Activated CD4-positive, alpha-beta T cell treated with anti-CD3 and anti-CD28 coated beads for 36 hours (primary cell): ENCODE results near the gene CEP112. TPM values are rescaled to one million over a fixed set of nuclear protein-coding genes. Genes with fewer than 3 reads are reported as not detected.
"Not testable (repeated sequence)": the region's sequence is repeated elsewhere in the genome, so short reads cannot be mapped to it uniquely, and the experiment has no call there.

Source experiments
- ATAC-seq: fragments of 200-7000 bp; cut with Tn5 transposase; one replicate; pipeline ENCODE4 v1.10.0; 2021; ENCODE audit warnings: mild to moderate bottlenecking, moderate library complexity
- CTCF ChIA-PET: fragments of 350-600 bp; sonication (Branson Sonifier 250); formaldehyde crosslinking; loops from one replicate; lab custom pipeline; 2021; ENCODE audit warnings: antibody characterized with exemption; lab: Charles Lee
- POLR2A ChIA-PET: fragments of 350-600 bp; sonication (Branson Sonifier 250); formaldehyde crosslinking; loops from one replicate; lab custom pipeline; 2021; ENCODE audit warnings: antibody characterized with exemption, inconsistent platforms; lab: Charles Lee
- DNase-seq: peaks from one replicate; pipeline ENCODE4 v3.0.0-alpha.2; 2020
- H3K27ac Mint-ChIP-seq: one replicate; pipeline ENCODE4 v1.8.0; 2021; ENCODE audit warnings: mixed read lengths
- H3K27me3 Mint-ChIP-seq: one replicate; pipeline ENCODE4 v1.8.0; 2021; ENCODE audit warnings: mixed read lengths
- H3K36me3 Mint-ChIP-seq: one replicate; pipeline ENCODE4 v1.8.0; 2021; ENCODE audit warnings: low read depth, mixed read lengths
- H3K4me1 Mint-ChIP-seq: one replicate; pipeline ENCODE4 v1.8.0; 2021; ENCODE audit warnings: mixed read lengths
- H3K4me3 Mint-ChIP-seq: one replicate; pipeline ENCODE4 v1.8.0; 2021; ENCODE audit warnings: mild to moderate bottlenecking, moderate library complexity, mixed read lengths
- H3K9me3 Mint-ChIP-seq: one replicate; pipeline ENCODE4 v1.8.0; 2021; ENCODE audit warnings: low read depth, mixed read lengths
- intact Hi-C, 2 experiments: fragments of 100-400 bp; cut with DNase I in 1 of 2; cut with micrococcal nuclease in 1 of 2; formaldehyde crosslinking; loops; one replicate each; pipeline versions ENCODE4 v1.14.2 to v1.15.1; 2022 to 2024; cut with DNase I, micrococcal nuclease
- total RNA-seq, 2 experiments: library from RNA; stranded (reverse); gene quantifications; one replicate each; pipeline ENCODE4 v1.2.3, GENCODE V29; 2021

The CEP112 gene
- total RNA-seq, 2 experiments from 2014 or later, result 2.2 to 2.8 TPM

DNA sequence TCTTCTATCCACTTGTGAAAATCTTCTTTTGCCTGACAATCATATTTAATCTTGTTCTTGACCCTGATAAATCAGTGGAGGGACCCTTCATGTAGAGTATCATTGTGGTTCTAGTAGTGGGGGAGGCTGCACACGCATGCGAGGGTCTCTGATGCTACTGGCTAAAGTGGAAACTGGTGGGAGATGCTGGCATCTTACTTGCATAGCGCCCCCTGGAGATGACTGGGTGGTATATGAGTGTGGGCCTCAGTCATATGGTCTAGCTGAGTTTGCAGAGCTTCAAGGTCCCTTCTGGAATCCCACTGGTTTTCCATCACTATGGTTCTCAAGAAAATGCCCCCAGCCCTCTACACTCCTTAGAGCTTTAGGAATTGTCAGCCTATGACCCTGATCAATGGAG, 394.1 kb downstream of the CEP112 start:
- DNase-seq, result peak; percentile 53
- no peak for ATAC-seq
- ChIA-PET CTCF (interaction anchor here (0.8 to 1.4 kb wide), 4 partner anchors 15 to 103 kb away, joined by 3 to 4 read pairs (median 4); no protein-coding TSS in a partner anchor), POLR2A (no interaction called here)
- Mint-ChIP-seq H3K4me1 (peaks cover 26% of the 10 kb centered on the region), H3K4me3 (no peak overlapping the region), H3K36me3 (peaks cover 7% of the 10 kb centered on the region), H3K27me3 (peaks cover 5% of the 10 kb centered on the region), H3K9me3 (peaks cover 18% of the 10 kb centered on the region), H3K27ac (no peak overlapping the region)
- intact Hi-C loops, result loop anchor here (2.0 to 10.0 kb wide), 4 partner anchors 237 to 503 kb away; partner anchors contain the start of gene AXIN2 (in 2 of the 2)

DNA sequence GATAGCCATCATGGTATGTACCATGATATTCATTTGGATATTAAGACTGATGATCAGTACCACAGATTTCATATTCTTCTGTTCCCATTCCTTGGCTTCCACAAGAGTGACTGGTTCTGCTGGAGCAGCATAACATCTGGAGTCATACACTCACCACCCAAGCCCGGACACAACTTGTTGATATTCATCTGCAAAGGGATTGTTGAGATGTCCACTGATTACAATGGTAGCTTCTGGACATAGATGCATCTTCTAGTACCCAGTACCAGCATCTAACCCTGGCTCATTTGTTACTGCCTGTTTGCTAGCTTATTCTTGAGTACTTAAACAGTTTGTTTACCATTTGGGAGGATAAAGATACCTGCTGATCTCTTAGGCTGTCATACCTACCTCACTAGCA, 394.8 kb downstream of the CEP112 start:
- CTCF ChIA-PET, result interaction anchor here (0.6 to 1.4 kb wide), 7 partner anchors 14 to 504 kb away, joined by 3 to 4 read pairs (median 4); no protein-coding TSS in a partner anchor
- intact Hi-C loops, result loop anchor here (10.0 kb wide), 3 partner anchors 342 to 502 kb away; no protein-coding TSS in a partner anchor

DNA sequence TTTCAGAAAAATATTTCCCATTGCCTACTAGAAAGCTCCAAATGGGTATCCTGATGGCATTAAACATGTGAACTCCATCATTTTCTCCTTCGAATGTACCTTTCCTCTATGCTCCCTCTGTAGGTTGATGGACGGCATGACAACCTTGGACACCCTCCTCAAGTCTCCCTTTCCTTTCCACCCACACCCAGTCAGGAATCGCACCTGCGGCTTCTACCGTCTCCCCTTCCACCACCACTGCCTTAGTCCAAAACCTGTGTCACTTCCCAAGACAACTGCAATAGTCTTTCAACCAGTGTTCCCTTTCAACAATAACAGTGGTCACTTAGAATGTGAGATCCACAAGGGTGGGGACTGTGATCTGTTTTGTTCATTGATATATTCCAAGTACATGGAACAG, 397.4 kb downstream of the CEP112 start:
- H3K9me3 Mint-ChIP-seq, result no peaks in the 10 kb centered on the region
- ATAC-seq, result no peak
- no peaks in the 10 kb centered on the region for H3K36me3 Mint-ChIP-seq
- ChIA-PET CTCF (interaction anchor here (0.7 to 1.5 kb wide), 8 partner anchors 9 to 421 kb away, joined by 3 to 5 read pairs (median 4); no protein-coding TSS in a partner anchor), POLR2A (no interaction called here)
- H3K4me1 Mint-ChIP-seq, result peaks cover 12% of the 10 kb centered on the region
- no peak overlapping the region for H3K27ac Mint-ChIP-seq
- H3K4me3 Mint-ChIP-seq, result no peak overlapping the region
- intact Hi-C loops, result loop anchor here (2.0 to 10.0 kb wide), 4 partner anchors 340 to 564 kb away; no protein-coding TSS in a partner anchor
- peaks cover 2% of the 10 kb centered on the region for H3K27me3 Mint-ChIP-seq
- DNase-seq, result no peak

More for the DNA sequence above, 394.8 kb downstream of the CEP112 start:
- H3K9me3 Mint-ChIP-seq, result peaks cover 11% of the 10 kb centered on the region
- no peak overlapping the region for H3K4me3 Mint-ChIP-seq
- H3K27me3 Mint-ChIP-seq, result peaks cover 2% of the 10 kb centered on the region
- POLR2A ChIA-PET, result no interaction called here
- H3K4me1 Mint-ChIP-seq, result peaks cover 26% of the 10 kb centered on the region
- ATAC-seq (no peak), DNase-seq (no peak)
- no peak overlapping the region for H3K27ac Mint-ChIP-seq
- peaks cover 3% of the 10 kb centered on the region for H3K36me3 Mint-ChIP-seq

DNA sequence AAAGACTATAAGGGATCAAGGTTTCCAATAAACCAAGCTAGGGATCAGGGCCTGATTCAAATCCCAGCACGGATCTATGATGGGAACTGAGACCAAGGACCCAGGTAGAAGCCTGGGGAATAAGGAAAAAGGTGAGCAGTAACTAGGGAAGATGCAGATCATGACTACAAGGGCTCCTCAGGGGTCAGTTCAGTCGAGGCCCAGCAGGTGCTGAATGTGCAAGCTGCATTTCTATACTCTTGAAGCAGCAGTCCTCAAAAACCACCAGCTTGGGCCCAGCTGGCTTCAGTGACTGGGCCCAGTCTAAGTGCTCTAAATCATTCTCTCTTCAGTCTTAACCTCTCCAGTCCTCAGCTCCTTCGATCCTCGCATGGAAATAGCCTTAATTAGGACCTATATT, 401.7 kb downstream of the CEP112 start:
- Mint-ChIP-seq H3K27me3 (peaks cover 2% of the 10 kb centered on the region), H3K9me3 (no peaks in the 10 kb centered on the region), H3K4me1 (no peaks in the 10 kb centered on the region), H3K4me3 (no peak overlapping the region), H3K27ac (no peak overlapping the region), H3K36me3 (no peaks in the 10 kb centered on the region)
- no peak for DNase-seq
- intact Hi-C loops, result loop anchor here (10.0 kb wide), 3 partner anchors 335 to 495 kb away; no protein-coding TSS in a partner anchor
- no peak for ATAC-seq
- POLR2A ChIA-PET, result no interaction called here
- CTCF ChIA-PET, result interaction anchor here (0.7 to 0.8 kb wide), 2 partner anchors 9 to 21 kb away, joined by 3 read pairs; no protein-coding TSS in a partner anchor

DNA sequence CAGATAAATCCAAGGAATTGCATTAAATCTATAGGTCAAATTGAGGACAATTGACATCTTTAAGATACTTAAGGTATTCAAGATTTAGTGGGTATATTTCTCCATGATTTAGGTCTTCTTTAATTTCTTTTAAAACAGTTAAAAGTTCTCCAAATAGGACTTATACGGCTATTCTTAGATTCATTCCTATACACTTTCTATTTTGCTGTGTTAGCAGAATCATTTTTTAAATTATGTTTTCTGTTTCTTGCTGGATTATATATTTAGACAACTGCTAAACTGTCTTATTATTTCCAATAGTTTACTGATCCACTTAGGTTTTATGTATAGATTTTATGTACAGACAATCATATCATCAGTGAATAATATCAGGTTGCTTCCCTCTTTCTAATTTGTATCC, 404.4 kb downstream of the CEP112 start:
- DNase-seq (no peak), ATAC-seq (no peak)
- intact Hi-C loops, result no loop called here
- H3K27ac Mint-ChIP-seq, result no peak overlapping the region
- CTCF ChIA-PET, result no interaction called here
- H3K4me3 Mint-ChIP-seq, result no peak overlapping the region
- H3K27me3 Mint-ChIP-seq, result peaks cover 2% of the 10 kb centered on the region
- no peaks in the 10 kb centered on the region for H3K36me3 Mint-ChIP-seq
- no peaks in the 10 kb centered on the region for H3K4me1 Mint-ChIP-seq
- POLR2A ChIA-PET, result no interaction called here
- H3K9me3 Mint-ChIP-seq, result no peaks in the 10 kb centered on the region

DNA sequence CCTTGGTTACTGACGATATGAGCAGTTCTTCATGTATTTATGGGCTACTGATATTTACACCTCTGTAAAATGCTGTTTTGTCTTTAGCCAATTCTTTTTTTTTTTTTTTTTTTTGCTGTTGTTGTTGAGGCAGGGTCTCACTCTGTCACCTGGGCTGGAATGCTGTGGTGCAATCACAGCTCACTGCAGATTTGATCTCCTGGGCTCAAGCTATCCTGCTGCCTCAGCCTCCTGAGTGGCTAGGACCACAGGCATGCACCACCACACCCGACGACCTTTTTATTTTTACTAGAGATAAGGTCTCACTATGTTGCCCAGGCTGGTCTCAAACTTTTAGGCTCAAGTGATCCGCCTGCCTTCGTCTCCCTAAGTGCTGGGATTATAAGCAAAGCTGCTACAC, 405.5 kb downstream of the CEP112 start:
- intact Hi-C loops, result no loop called here
- ChIA-PET CTCF (no interaction called here), POLR2A (no interaction called here)
- DNase-seq (no peak), ATAC-seq (no peak)
- Mint-ChIP-seq H3K27ac (no peak overlapping the region), H3K9me3 (no peaks in the 10 kb centered on the region), H3K36me3 (no peaks in the 10 kb centered on the region), H3K4me1 (no peaks in the 10 kb centered on the region), H3K27me3 (peaks cover 2% of the 10 kb centered on the region), H3K4me3 (no peak overlapping the region)

DNA sequence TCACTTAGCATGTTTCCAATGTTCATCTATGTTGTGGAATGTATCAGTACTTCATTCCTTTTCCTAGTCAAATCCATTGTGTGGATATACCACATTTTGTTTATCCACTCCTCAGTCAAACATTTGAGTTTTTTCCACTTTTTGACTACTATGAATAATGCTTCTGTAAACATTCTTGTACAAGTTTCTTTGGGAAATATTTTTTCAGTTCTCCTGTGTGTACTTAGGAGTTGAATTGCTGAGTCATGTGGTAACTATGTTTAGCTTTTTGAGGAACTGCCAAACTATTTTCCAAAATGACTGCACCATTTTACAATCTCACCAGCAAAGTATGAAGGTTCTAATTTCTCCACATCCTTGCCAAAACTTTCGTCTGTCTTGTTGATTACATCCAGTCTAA, 406.8 kb downstream of the CEP112 start:
- H3K9me3 Mint-ChIP-seq, result no peaks in the 10 kb centered on the region
- intact Hi-C loops, result no loop called here
- DNase-seq (no peak), ATAC-seq (no peak)
- H3K4me1 Mint-ChIP-seq, result no peaks in the 10 kb centered on the region
- CTCF ChIA-PET, result interaction anchor here (1.0 kb wide), 1 partner anchor 9 kb away, joined by 4 read pairs; no protein-coding TSS in a partner anchor
- peaks cover 2% of the 10 kb centered on the region for H3K27me3 Mint-ChIP-seq
- H3K27ac Mint-ChIP-seq, result no peak overlapping the region
- POLR2A ChIA-PET, result no interaction called here
- H3K36me3 Mint-ChIP-seq, result no peaks in the 10 kb centered on the region
- no peak overlapping the region for H3K4me3 Mint-ChIP-seq

DNA sequence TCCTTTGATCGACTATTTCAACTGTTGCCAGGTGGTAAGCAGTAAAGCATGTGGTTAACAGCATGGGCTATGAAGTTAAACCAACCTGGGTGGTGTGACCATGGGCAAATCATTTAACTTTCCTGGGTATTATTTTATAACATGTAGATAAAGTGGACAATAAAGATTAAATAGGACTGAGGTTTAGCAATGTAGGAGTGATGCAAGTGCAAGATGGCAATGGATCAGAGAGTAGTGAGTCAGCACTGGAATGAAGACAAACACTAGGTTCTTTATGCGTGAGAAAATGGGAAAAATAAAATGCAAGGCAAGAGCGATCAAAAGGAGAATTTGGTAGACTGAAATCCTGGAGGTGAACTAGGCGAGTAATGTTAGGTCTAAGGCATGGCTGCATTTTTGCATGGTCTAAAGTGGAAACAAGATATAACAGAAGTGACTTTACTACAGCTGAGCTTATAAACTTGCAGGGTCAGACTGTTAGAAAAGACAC, 408.0 kb downstream of the CEP112 start:
- no peak for ATAC-seq
- CTCF ChIA-PET, result interaction anchor here (0.7 to 0.8 kb wide), 2 partner anchors 10 to 552 kb away, joined by 3 to 4 read pairs; no protein-coding TSS in a partner anchor

DNA sequence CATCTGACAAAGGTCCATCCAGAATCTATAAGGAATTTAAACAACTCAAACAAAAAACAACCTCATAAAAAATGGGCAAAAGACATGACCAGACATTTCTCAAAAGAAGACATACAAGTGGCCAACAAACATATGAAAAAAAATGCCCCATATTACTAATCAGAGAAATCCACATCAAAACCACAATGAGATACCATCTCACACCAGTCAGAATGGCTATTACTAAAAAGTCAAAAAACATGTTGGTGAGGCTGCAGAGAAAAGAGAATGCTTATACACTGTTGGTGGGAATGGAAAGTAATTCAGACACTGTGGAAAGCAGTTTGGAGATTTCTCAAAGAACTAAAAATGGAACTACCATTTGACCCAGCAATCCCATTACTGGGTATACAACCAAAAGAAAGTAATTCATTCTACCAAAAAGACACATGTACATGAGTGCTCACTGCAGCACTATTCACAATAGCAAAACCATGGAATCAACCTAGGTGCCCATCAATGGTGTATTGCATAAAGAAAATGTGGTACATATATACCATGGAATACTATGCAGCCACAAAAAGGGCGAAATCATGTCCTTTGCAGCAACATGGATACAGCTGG, 409.7 kb downstream of the CEP112 start:
- H3K4me1 Mint-ChIP-seq, H3K4me3 Mint-ChIP-seq, H3K27me3 Mint-ChIP-seq, H3K36me3 Mint-ChIP-seq, DNase-seq, H3K27ac Mint-ChIP-seq, POLR2A ChIA-PET, intact Hi-C loops, H3K9me3 Mint-ChIP-seq: not testable (repeated sequence)
- ATAC-seq, result peak; percentile 39
- CTCF ChIA-PET, result interaction anchor here (0.6 to 1.2 kb wide), 2 partner anchors 15 to 936 kb away, joined by 3 to 4 read pairs; no protein-coding TSS in a partner anchor

More for the DNA sequence above, 408.0 kb downstream of the CEP112 start:
- H3K27ac Mint-ChIP-seq, result no peak overlapping the region
- POLR2A ChIA-PET, result no interaction called here
- intact Hi-C loops, result no loop called here
- DNase-seq, result no peak
- H3K36me3 Mint-ChIP-seq, result no peaks in the 10 kb centered on the region
- H3K27me3 Mint-ChIP-seq, result peaks cover 2% of the 10 kb centered on the region
- no peaks in the 10 kb centered on the region for H3K9me3 Mint-ChIP-seq
- H3K4me3 Mint-ChIP-seq, result no peak overlapping the region
- H3K4me1 Mint-ChIP-seq, result peaks cover 2% of the 10 kb centered on the region

DNA sequence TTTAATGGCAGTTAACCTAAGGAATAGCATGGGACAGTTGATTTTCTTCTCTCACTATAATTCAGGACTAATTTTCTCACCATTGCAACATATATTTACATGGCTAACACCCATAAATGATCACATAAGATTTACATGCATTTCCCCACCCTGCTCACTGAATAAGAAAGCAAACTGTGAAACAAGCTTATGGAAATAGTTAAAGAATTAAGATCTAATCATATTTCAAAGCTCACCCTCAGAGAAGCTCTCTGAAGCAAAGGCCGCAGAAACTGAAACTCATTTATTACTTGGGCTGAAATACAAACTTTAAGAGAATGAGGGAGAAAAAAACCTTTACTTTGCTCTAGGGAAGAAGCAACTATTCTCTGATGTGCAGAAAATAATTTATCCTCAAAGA, 411.8 kb downstream of the CEP112 start:
- no peak overlapping the region for H3K27ac Mint-ChIP-seq
- H3K27me3 Mint-ChIP-seq, result peaks cover 2% of the 10 kb centered on the region
- peaks cover 3% of the 10 kb centered on the region for H3K4me1 Mint-ChIP-seq
- no peaks in the 10 kb centered on the region for H3K9me3 Mint-ChIP-seq
- DNase-seq (no peak), ATAC-seq (no peak)
- intact Hi-C loops, result no loop called here
- H3K4me3 Mint-ChIP-seq, result no peak overlapping the region
- H3K36me3 Mint-ChIP-seq, result no peaks in the 10 kb centered on the region
- POLR2A ChIA-PET, result no interaction called here
- CTCF ChIA-PET, result no interaction called here

DNA sequence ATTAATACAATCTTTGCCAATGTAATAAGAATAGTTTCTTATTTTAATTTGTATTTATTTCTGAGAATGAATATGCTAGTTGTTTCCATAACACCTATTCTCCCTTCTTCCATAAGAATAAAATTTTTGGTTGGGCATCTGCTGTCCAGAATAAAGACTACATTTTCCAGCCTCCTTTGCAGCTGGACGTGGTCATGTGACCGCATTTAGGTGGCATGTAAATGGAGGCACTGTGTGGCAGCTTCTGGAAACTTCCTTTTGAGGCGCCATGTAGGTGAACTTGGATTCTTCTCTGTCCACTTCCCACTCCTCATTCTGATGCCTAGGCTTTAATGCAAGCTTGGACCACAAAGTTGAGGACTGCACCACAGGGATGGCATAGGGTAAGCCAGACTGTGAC, 415.0 kb downstream of the CEP112 start:
- ATAC-seq (no peak), DNase-seq (no peak)
- Mint-ChIP-seq H3K9me3 (no peaks in the 10 kb centered on the region), H3K4me3 (no peak overlapping the region), H3K4me1 (peaks cover 12% of the 10 kb centered on the region), H3K36me3 (no peaks in the 10 kb centered on the region), H3K27ac (no peak overlapping the region), H3K27me3 (no peaks in the 10 kb centered on the region)
- intact Hi-C loops, result no loop called here
- ChIA-PET CTCF (no interaction called here), POLR2A (no interaction called here)

DNA sequence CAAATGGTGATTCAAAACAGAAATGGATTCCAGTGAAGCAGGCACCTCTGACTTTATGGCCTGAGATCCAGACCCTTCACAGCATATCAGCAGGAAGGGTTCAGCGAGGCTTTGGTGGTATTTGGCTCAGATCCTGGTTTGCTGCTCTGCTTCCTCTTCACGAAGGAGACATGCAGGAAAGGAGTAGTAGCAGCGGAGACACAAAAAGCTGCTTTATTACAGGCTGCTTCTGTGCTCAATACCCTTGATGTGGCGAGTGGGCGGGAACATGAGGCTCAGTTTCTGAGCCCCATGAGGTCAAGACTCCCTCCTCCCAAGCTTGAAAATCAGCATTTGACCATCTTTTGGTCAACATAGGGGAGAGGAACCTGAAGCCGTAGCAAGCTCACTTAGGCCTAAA, 417.1 kb downstream of the CEP112 start:
- H3K4me3 Mint-ChIP-seq, result no peak overlapping the region
- no peaks in the 10 kb centered on the region for H3K36me3 Mint-ChIP-seq
- H3K4me1 Mint-ChIP-seq, result peaks cover 12% of the 10 kb centered on the region
- ChIA-PET CTCF (interaction anchor here (0.6 to 0.7 kb wide), 2 partner anchors 254 to 304 kb away, joined by 3 read pairs; no protein-coding TSS in a partner anchor), POLR2A (no interaction called here)
- H3K27me3 Mint-ChIP-seq, result no peaks in the 10 kb centered on the region
- intact Hi-C loops, result no loop called here
- no peaks in the 10 kb centered on the region for H3K9me3 Mint-ChIP-seq
- no peak for DNase-seq
- H3K27ac Mint-ChIP-seq, result peak overlapping the region; percentile 24
- no peak for ATAC-seq
